GM19467 (cell line): ENCODE measurements around the gene GPR132.
"Not testable (repeated sequence)": the region's sequence is repeated elsewhere in the genome, so short reads cannot be mapped to it uniquely, and the experiment has no call there.

Source experiments
- ATAC-seq: cut with Tn5 transposase; IDR thresholded peaks from one replicate; pipeline ENCODE4 v1.9.1; 2021; ENCODE audit warnings: mild to moderate bottlenecking, moderate library complexity; ENCODE audit not compliant: unreplicated experiment

Gene GPR132

GRCh38 chr14:105076296-105076804 lies 11.1 kb upstream of the GPR132 start:
- no peak for ATAC-seq

GRCh38 chr14:105075379-105076295 lies 10.4 kb upstream of the GPR132 start:
- peak; percentile 41 for ATAC-seq

- ATAC-seq: no peak
Observed at GRCh38 chr14:105074601-105075053, 9.4 kb upstream of the GPR132 start.

GRCh38 chr14:105073720-105074600 lies 8.7 kb upstream of the GPR132 start:
- no peak for ATAC-seq

- no peak for ATAC-seq
Observed at GRCh38 chr14:105072892-105073719, 7.9 kb upstream of the GPR132 start.

GRCh38 chr14:105072381-105072861 lies 7.2 kb upstream of the GPR132 start:
- no peak for ATAC-seq

- no peak for ATAC-seq
Observed at GRCh38 chr14:105071942-105072341, 6.7 kb upstream of the GPR132 start.

- ATAC-seq: no peak
Observed at GRCh38 chr14:105071326-105071725, 6.1 kb upstream of the GPR132 start.

- no peak for ATAC-seq
Observed at GRCh38 chr14:105070760-105071137, 5.5 kb upstream of the GPR132 start.

GRCh38 chr14:105069871-105070759 lies 4.9 kb upstream of the GPR132 start:
- ATAC-seq: peak; percentile 29

- no peak for ATAC-seq
Observed at GRCh38 chr14:105069522-105069870, 4.3 kb upstream of the GPR132 start.

GRCh38 chr14:105068818-105069217 lies 3.6 kb upstream of the GPR132 start:
- no peak for ATAC-seq

GRCh38 chr14:105067969-105068301 lies 2.7 kb upstream of the GPR132 start:
- no peak for ATAC-seq

- ATAC-seq: no peak
Observed at GRCh38 chr14:105067140-105067968, 2.1 kb upstream of the GPR132 start.

- no peak for ATAC-seq
Observed at GRCh38 chr14:105066240-105067071, 1.2 kb upstream of the GPR132 start.

GRCh38 chr14:105064721-105065143 lies 498 bp downstream of the GPR132 start:
- ATAC-seq: no peak

GRCh38 chr14:105064001-105064400 lies 1.2 kb downstream of the GPR132 start:
- no peak for ATAC-seq

- not testable (repeated sequence) for ATAC-seq
Observed at GRCh38 chr14:105063506-105063905, 1.7 kb downstream of the GPR132 start.
